Measurements from ENCODE around the gene ZNF692.
"Not testable (repeated sequence)": the region's sequence is repeated elsewhere in the genome, so short reads cannot be mapped to it uniquely, and the experiment has no call there.

ZNF692 gene

GRCh38 chr1:248807067-248807737, 51.7 kb downstream of the ZNF692 start:
- no peak for DNase-seq (ENCODE audit: low read depth)

- no peak for DNase-seq (ENCODE audit: low read depth)
These were observed 53.0 kb downstream of the ZNF692 start for GRCh38 chr1:248805876-248806275.

- no peak for DNase-seq (ENCODE audit: low read depth)
These were observed 53.9 kb downstream of the ZNF692 start for GRCh38 chr1:248804771-248805681.

GRCh38 chr1:248803501-248803900, 55.4 kb downstream of the ZNF692 start:
- not testable (repeated sequence) for DNase-seq (ENCODE audit: low read depth)

- no peak for DNase-seq (ENCODE audit: low read depth)
These were observed 56.4 kb downstream of the ZNF692 start for GRCh38 chr1:248802454-248802853.

- no peak for DNase-seq (ENCODE audit: low read depth)
These were observed 58.4 kb downstream of the ZNF692 start for GRCh38 chr1:248800459-248800858.

Data from GM04504 (cell line).